Measurements from ENCODE around the gene HECTD4.

DNA sequence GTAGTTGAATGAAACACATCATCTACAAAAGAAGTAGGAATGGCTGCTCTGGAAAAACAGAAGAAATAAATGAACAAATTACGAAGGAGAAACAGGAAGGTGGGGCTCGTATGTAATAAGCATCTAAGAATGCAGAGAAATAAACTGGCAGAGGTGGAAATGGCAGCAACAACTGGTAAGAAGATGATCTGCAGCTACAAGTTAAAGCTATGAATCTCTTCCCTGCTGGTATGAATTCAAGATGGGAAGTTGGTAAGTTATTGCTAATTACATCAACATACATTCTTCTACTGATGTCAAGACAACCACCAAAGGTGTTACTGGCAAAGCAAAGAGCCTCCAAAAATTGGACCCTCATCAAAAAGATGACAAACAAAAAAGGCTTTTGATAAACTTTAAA is 59.8 kb downstream of the HECTD4 start:
- TF ChIP-seq, protein P1, sequence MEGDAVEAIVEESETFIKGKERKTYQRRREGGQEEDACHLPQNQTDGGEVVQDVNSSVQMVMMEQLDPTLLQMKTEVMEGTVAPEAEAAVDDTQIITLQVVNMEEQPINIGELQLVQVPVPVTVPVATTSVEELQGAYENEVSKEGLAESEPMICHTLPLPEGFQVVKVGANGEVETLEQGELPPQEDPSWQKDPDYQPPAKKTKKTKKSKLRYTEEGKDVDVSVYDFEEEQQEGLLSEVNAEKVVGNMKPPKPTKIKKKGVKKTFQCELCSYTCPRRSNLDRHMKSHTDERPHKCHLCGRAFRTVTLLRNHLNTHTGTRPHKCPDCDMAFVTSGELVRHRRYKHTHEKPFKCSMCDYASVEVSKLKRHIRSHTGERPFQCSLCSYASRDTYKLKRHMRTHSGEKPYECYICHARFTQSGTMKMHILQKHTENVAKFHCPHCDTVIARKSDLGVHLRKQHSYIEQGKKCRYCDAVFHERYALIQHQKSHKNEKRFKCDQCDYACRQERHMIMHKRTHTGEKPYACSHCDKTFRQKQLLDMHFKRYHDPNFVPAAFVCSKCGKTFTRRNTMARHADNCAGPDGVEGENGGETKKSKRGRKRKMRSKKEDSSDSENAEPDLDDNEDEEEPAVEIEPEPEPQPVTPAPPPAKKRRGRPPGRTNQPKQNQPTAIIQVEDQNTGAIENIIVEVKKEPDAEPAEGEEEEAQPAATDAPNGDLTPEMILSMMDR (conservative IDR thresholded peaks at IDR 0.05; ENCODE audit: low read depth, low read length): no peak
- TF ChIP-seq RAD21 (IDR thresholded peaks at IDR 0.05; ENCODE audit: low read length): no peak
- TF ChIP-seq, protein P2, sequence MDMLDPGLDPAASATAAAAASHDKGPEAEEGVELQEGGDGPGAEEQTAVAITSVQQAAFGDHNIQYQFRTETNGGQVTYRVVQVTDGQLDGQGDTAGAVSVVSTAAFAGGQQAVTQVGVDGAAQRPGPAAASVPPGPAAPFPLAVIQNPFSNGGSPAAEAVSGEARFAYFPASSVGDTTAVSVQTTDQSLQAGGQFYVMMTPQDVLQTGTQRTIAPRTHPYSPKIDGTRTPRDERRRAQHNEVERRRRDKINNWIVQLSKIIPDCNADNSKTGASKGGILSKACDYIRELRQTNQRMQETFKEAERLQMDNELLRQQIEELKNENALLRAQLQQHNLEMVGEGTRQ (IDR thresholded peaks at IDR 0.05; ENCODE audit: low read depth, low read length): no peak
- no peak for TF ChIP-seq FOS (IDR thresholded peaks at IDR 0.05; ENCODE audit: low read depth, low read length)
- no peak for TF ChIP-seq POLR2A (IDR thresholded peaks at IDR 0.05; ENCODE audit: low read depth, low read length)
- no peak for TF ChIP-seq MAZ (IDR thresholded peaks at IDR 0.05; ENCODE audit: borderline replicate concordance, low read depth, low read length)
- no peak for TF ChIP-seq BHLHE40 (IDR thresholded peaks at IDR 0.05; ENCODE audit: low read depth, low read length)
- TF ChIP-seq RCOR1 (IDR thresholded peaks at IDR 0.05; ENCODE audit: insufficient replicate concordance, low read length): no peak
- TF ChIP-seq, protein P3, sequence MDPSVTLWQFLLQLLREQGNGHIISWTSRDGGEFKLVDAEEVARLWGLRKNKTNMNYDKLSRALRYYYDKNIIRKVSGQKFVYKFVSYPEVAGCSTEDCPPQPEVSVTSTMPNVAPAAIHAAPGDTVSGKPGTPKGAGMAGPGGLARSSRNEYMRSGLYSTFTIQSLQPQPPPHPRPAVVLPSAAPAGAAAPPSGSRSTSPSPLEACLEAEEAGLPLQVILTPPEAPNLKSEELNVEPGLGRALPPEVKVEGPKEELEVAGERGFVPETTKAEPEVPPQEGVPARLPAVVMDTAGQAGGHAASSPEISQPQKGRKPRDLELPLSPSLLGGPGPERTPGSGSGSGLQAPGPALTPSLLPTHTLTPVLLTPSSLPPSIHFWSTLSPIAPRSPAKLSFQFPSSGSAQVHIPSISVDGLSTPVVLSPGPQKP (IDR thresholded peaks at IDR 0.05; ENCODE audit: borderline replicate concordance, low read depth, low read length): no peak
- no peak for TF ChIP-seq SMC3 (IDR thresholded peaks at IDR 0.05; ENCODE audit: low read depth, low read length)
- no peak for TF ChIP-seq RFX5 (IDR thresholded peaks at IDR 0.05; ENCODE audit: low read depth, low read length)
- no peak for TF ChIP-seq MXI1 (IDR thresholded peaks at IDR 0.05; ENCODE audit: borderline replicate concordance, low read depth, low read length)
- no peak for TF ChIP-seq CHD1 (IDR thresholded peaks at IDR 0.05; ENCODE audit: low read depth, low read length)
- TF ChIP-seq CEBPB (IDR thresholded peaks at IDR 0.05; ENCODE audit: low read depth, low read length): no peak

Data from IMR-90 (cell line).